WTC11 (cell line): ENCODE measurements around the gene PDLIM5.

Experiments used
- AFF4 ChIP-seq: sonication (generic); formaldehyde crosslinking; IDR thresholded peaks from 2 replicates; pipeline ENCODE4 v1.8.1; 2023; ENCODE audit warnings: mild to moderate bottlenecking, missing genetic modification reagents, borderline replicate concordance
- ARID4B ChIP-seq: sonication (generic); formaldehyde crosslinking; IDR thresholded peaks from 2 replicates; pipeline ENCODE4 v1.8.0; 2023; ENCODE audit warnings: missing genetic modification reagents, mild to moderate bottlenecking, borderline replicate concordance
- ATF2 ChIP-seq: sonication (generic); formaldehyde crosslinking; IDR thresholded peaks from 2 replicates; pipeline ENCODE4 v1.8.1; 2022; ENCODE audit warnings: low read depth, missing genetic modification reagents, borderline replicate concordance
- ATF6 ChIP-seq: sonication (generic); formaldehyde crosslinking; IDR thresholded peaks from 2 replicates; pipeline ENCODE4 v1.8.1; 2023; ENCODE audit warnings: mild to moderate bottlenecking, missing genetic modification reagents
- CTCF ChIP-seq: fragments of 200-600 bp; IDR thresholded peaks from 2 replicates; pipeline ENCODE4 v1.8.0; 2022; ENCODE audit warnings: antibody characterized with exemption
- GABPB1 ChIP-seq: sonication (generic); formaldehyde crosslinking; IDR thresholded peaks from 2 replicates; pipeline ENCODE4 v1.8.1; 2023; ENCODE audit warnings: mild to moderate bottlenecking, missing genetic modification reagents
- MAX ChIP-seq: sonication (generic); formaldehyde crosslinking; IDR thresholded peaks from 2 replicates; pipeline ENCODE4 v1.8.0; 2022; ENCODE audit warnings: mild to moderate bottlenecking, missing genetic modification reagents
- MLX ChIP-seq: sonication (generic); formaldehyde crosslinking; IDR thresholded peaks from 2 replicates; pipeline ENCODE4 v1.8.1; 2023; ENCODE audit warnings: mild to moderate bottlenecking, missing genetic modification reagents, moderate library complexity
- MXD4 ChIP-seq: fragments of 250-450 bp; sonication (Bioruptor Pico); IDR thresholded peaks from 2 replicates; pipeline ENCODE4 v1.8.0; 2021; ENCODE audit warnings: mild to moderate bottlenecking, moderate library complexity, borderline replicate concordance
- NFYB ChIP-seq: sonication (generic); formaldehyde crosslinking; conservative IDR thresholded peaks from 2 replicates; pipeline ENCODE4 v1.8.0; 2022; ENCODE audit warnings: low read depth, missing genetic modification reagents
- OVOL2 ChIP-seq: fragments of 250-450 bp; sonication (Bioruptor Pico); IDR thresholded peaks from 2 replicates; pipeline ENCODE4 v1.9.0; 2021; ENCODE audit warnings: mild to moderate bottlenecking, borderline replicate concordance
- PRDM15 ChIP-seq: sonication (generic); formaldehyde crosslinking; IDR thresholded peaks from 2 replicates; pipeline ENCODE4 v1.8.0; 2022; ENCODE audit warnings: missing genetic modification reagents
- USF1 ChIP-seq: sonication (generic); formaldehyde crosslinking; IDR thresholded peaks from 2 replicates; pipeline ENCODE4 v1.8.0; 2022; ENCODE audit warnings: mild to moderate bottlenecking, missing genetic modification reagents
- ZBTB21 ChIP-seq: sonication (generic); formaldehyde crosslinking; IDR thresholded peaks from 2 replicates; pipeline ENCODE4 v1.8.1; 2023; ENCODE audit warnings: mild to moderate bottlenecking, missing genetic modification reagents, borderline replicate concordance

GRCh38 chr4:94484818-94485217, 33.1 kb downstream of the PDLIM5 start:
- TF ChIP-seq PRDM15 (CRISPR knock-in tag): no peak
- no peak for TF ChIP-seq OVOL2 (CRISPR knock-in tag)
- TF ChIP-seq CTCF: no peak
- no peak for TF ChIP-seq MLX (CRISPR knock-in tag)
- no peak for TF ChIP-seq ZBTB21 (CRISPR knock-in tag)
- no peak for TF ChIP-seq ATF6 (CRISPR knock-in tag)
- no peak for TF ChIP-seq GABPB1 (CRISPR knock-in tag)
- no peak for TF ChIP-seq ATF2 (CRISPR knock-in tag)
- TF ChIP-seq USF1 (CRISPR knock-in tag): no peak
- no peak for TF ChIP-seq ARID4B (CRISPR knock-in tag)
- no peak for TF ChIP-seq NFYB (CRISPR knock-in tag)
- TF ChIP-seq AFF4 (CRISPR knock-in tag): no peak
- no peak for TF ChIP-seq MXD4 (CRISPR knock-in tag)
- no peak for TF ChIP-seq MAX (CRISPR knock-in tag)
